Epithelial cell of proximal tubule (primary cell): ENCODE measurements around the gene LARP1. TPM values are rescaled to one million over a fixed set of nuclear protein-coding genes. Genes with fewer than 3 reads are reported as not detected.
"Not testable (repeated sequence)": the region's sequence is repeated elsewhere in the genome, so short reads cannot be mapped to it uniquely, and the experiment has no call there.

ENCODE experiments used
- DNase-seq: peaks from one replicate; pipeline ENCODE4 v3.0.0-alpha.2; 2011; ENCODE audit warnings: low read depth
- H3K4me3 ChIP-seq: 2 replicates; pipeline ENCODE4 v1.5.1; 2011; ENCODE audit warnings: low read depth, mild to moderate bottlenecking, low read length
- total RNA-seq: library from RNA; depleted of rRNA; stranded (reverse); fragments of >200 nt; gene quantifications from 2 replicates; pipeline ENCODE4 v1.2.3, GENCODE V29; 2015
- TF ChIP-seq, protein P1 (sequence below): conservative IDR thresholded peaks from 2 replicates; pipeline ENCODE4 v1.5.1; 2012; ENCODE audit warnings: low read depth, mild to moderate bottlenecking, low read length

Gene LARP1
- total RNA-seq, 1 donor from 2014 or later = 111 TPM

DNA sequence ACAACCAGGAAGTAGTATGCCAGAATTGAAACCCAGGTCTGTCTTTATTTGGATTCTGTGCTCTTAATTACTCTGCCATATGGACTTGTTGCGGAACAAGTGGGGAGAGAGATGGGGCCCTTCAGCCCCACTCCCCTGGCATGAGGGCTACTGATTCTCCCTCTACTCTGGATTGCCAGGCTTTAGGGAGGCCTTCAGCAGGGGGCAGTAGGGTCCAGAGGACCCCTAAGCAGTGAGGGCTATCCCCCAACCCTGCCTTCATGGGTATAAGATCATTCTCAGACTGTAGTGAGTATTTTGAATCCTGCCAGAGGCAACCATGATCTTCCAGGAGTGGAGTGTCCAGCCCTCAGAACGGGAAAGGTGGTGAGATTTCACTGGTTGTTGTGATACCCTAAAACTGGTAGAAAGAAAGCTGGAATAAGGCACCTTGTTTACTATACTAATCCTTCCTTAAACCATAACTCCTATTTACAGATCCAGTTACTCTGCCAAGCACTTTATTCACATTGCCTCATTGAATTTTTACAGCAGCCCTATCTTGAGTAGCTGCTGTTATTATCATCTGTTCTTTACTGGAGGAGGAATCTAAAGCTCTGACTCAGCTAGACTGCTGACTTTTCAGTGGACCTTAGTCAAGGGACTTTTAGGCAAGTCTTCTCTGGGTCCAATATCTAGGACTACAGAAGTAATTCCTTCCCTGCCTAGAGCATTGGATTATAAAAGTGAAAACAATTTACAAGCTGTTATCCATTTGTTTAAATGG, 31.3 kb upstream of the LARP1 start:
- no peak overlapping the region for H3K4me3 ChIP-seq
- no peak for DNase-seq
- TF ChIP-seq, protein P1, sequence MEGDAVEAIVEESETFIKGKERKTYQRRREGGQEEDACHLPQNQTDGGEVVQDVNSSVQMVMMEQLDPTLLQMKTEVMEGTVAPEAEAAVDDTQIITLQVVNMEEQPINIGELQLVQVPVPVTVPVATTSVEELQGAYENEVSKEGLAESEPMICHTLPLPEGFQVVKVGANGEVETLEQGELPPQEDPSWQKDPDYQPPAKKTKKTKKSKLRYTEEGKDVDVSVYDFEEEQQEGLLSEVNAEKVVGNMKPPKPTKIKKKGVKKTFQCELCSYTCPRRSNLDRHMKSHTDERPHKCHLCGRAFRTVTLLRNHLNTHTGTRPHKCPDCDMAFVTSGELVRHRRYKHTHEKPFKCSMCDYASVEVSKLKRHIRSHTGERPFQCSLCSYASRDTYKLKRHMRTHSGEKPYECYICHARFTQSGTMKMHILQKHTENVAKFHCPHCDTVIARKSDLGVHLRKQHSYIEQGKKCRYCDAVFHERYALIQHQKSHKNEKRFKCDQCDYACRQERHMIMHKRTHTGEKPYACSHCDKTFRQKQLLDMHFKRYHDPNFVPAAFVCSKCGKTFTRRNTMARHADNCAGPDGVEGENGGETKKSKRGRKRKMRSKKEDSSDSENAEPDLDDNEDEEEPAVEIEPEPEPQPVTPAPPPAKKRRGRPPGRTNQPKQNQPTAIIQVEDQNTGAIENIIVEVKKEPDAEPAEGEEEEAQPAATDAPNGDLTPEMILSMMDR = no peak

DNA sequence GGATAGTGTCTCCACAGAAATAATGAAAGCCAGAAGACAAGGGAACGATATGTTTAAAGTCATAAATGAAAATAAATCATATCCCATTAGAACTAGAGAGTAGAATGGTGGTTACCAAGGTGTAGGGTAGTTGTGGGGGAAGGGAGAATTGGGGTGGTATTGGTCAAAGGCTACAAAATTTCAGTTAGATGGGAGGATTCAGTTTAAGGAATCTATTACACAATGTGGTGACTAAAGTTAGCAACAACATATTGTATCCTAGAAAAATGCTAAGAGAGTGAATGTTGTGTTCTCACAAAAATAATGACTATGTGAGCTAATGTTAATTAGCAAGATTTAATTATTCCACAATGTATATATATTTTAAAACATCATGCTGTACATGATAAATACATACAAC, 27.8 kb upstream of the LARP1 start:
- TF ChIP-seq, protein P1 = no peak
- no peak overlapping the region for H3K4me3 ChIP-seq
- no peak for DNase-seq

DNA sequence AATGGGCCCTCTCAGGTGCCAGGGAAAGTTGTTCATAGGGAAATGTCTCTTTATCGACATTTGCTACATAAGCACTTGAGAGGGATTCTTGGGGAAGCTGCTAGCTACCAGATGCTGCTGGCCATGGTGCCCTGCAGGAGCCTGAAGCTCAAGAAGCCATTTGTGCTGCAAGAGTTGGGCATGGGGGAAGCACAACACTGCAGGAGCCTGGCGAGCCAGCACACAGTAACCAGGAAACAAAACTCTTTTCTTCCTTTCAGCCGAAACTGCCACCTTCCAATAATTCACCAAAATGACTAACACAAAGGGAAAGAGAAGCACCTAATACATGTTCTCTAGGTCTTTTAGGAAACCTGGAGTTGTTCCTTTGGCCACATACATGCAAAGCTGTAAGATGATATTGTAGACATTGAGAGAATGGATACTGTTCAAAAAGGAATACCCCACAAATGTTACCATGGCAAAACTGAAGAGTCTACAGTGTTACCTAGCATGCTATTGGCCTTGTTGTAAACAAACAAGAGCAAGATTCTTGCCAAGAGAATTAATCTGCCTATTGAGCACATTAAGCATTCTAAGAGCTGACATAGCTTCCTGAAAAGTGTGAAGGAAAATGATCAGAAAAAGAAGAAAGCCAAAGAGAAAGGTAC, 26.1 kb upstream of the LARP1 start:
- H3K4me3 ChIP-seq = no peak overlapping the region
- no peak for DNase-seq
- TF ChIP-seq, protein P1 = no peak

DNA sequence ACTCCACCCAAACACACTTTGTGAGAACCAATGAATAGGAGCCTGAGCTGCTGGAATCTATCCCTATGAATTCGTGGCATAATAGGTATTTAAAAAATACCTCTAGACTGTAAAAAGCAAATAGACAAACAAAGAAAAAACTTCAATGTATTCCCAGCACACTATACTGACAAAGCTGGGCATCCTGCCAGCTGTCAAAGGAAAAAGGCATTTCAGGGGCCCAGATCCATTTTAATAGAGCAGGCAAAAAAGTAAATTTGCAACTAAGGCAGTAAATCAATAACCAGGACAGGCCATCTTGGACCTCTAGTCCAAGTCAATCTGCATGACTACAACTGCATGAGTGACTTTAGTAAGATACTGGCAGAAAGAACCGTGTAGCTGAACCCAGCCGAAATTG, 25.6 kb upstream of the LARP1 start:
- H3K4me3 ChIP-seq = no peak overlapping the region
- TF ChIP-seq, protein P1 = no peak
- DNase-seq = no peak

DNA sequence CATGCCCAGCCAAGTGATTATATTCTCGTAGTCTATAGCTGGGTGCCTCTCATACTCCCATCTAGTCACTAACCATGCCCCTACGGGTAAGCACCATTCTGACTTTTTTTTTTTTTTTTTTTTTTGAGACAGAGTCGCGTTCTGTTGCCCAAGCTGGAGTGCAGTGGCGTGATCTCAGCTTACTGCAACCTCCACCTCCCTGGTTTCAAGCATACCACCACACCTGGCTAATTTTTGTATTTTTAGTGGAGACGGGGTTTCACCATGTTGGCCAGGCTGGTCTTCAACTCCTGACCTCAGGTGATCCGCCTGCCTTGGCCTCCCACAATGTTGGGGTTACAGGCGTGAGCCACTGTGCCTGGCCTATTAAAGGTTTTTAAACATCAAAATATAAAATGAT, 24.4 kb upstream of the LARP1 start:
- H3K4me3 ChIP-seq, DNase-seq: not testable (repeated sequence)

DNA sequence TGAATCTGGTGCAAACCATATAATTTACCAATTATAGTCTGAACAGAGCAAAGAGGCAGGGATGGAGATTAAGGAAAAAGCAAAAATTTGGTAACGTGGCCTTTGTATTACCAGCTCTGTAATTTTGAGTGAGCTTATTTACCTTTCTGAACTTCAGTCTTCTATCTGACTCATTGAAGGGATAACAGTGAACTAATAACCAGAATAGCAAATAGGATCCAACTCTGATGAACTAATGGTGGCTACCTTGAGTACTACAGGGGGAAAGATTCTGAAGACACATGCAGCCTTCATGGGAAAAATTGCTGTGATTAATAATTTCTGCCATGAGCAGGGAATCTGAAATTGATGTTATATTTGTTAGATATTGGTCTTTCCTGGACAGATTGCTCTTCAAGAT, 23.0 kb upstream of the LARP1 start:
- DNase-seq = no peak
- H3K4me3 ChIP-seq = no peak overlapping the region
- TF ChIP-seq, protein P1 = no peak

DNA sequence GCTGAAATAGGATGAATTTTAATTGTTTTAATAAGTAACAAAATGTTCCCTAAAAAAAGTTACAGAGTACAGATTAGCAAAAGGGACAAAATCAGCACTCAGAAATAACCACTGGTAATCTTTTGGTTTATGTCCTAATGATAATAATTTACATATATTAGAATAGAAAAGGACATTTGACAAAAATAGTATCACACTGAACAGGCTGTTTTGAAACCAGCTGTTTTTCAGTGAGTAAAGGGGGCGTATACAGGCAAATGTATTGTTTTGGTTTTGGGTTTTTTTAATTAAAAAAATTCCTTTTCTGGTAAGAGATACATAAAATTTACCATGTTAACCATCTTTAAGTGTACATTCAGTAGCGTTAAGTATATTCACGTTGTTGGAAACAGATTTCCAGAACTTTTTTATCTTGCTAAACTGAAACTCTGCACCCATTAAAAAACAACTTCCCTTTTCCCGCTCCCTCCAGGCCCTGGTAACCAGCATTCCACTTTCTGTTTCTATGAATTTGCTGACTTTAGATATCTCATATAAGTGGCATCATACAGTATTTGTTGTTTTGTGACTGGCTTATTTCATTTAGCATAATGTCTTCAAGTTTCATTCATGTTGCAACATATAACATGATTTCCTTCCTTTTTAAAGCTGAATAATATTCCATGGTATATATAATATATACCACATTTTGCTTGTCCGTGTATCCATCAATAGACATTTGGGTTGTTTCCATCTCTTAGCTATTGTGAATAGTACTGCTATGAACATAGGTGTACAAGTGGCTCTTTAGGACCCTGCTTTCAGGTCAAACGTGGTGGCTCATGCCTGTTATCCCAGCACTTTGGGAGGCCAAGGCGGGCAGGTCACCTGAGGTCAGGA, 20.6 kb upstream of the LARP1 start:
- H3K4me3 ChIP-seq = no peak overlapping the region
- DNase-seq = no peak
- TF ChIP-seq, protein P1 = no peak

DNA sequence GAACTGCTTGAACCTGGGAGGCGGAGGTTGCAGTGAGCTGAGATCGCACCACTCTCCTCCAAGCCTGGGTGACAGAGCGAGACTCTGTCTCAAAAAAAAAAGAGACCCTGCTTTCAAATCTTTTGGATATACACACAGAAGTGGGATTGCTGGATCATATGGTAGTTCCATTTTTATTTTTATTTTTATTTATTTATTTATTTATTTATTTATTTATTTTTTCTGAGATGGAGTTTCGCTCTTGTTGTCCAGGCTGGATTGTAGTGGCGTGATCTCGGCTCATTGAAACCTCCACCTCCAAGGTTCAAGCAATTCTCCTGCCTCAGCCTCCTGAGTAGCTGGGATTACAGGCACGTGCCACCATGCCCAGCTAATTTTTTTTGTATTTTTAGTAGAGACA, 19.8 kb upstream of the LARP1 start:
- not testable (repeated sequence) for DNase-seq, H3K4me3 ChIP-seq

DNA sequence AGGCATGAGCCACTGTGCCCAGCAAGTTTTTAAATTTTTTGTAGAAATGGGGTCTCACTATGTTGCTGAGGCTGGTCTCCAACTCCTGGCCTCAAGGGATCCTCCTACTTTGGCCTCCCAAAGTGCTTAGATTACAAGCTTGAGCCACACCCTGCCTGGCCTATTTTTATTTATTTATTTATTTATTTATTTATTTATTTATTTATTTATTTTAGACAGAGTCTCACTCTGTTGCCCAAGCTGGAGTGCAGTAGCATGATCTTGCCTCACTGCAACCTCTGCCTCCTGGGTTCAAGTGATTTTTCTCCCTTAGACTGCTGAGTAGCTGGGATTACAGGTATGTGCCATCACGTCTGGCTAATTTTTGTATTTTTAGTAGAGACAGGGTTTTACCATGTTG, 18.8 kb upstream of the LARP1 start:
- not testable (repeated sequence) for DNase-seq, H3K4me3 ChIP-seq
